K562 (cell line): Measurements from ENCODE around the gene RNF123. TPM values are rescaled to one million over a fixed set of nuclear protein-coding genes. Genes with fewer than 3 reads are reported as not detected.

ENCODE experiments used
- ATAC-seq: fragments of 200-7000 bp; cut with Tn5 transposase; 3 replicates; pipeline ENCODE4 v1.9.1; 2020; ENCODE audit warnings: moderate library complexity
- BruUV-seq: library from RNA; stranded (reverse); fragments of 400-500 nt; replicated peaks from 2 replicates; lab custom pipeline; 2021; lab: Mats Ljungman, UMichigan
- CTCF ChIA-PET: fragments of 300-600 bp; formaldehyde crosslinking; extraction: SDS; loops from one replicate; lab custom pipeline; 2021; ENCODE audit warnings: low intra/inter-chr PET ratio; lab: Yijun Ruan, JAX
- POLR2A ChIA-PET: fragments of 300-600, 350-650 bp; sonication (Branson Sonifier 250); formaldehyde crosslinking; extraction: SDS; loops from one replicate; lab custom pipeline; 2021; ENCODE audit warnings: antibody characterized with exemption, inconsistent platforms; lab: Yijun Ruan, JAX
- DNase-seq, 4 experiments: peaks; one replicate each; pipeline versions ENCODE4 v3.0.0 to v3.0.0-alpha.2; 2011 to 2018; ENCODE audit warnings: low spot score in 3 of 4, mixed read lengths in 3 of 4; ENCODE audit errors: extremely low read depth in 1 of 4
- FAIRE-seq: peaks from 2 replicates; lab custom pipeline; 2011; peaks lifted over from hg19 to GRCh38; lab: Jason Lieb, UNC
- H2AFZ ChIP-seq: 2 replicates; pipeline ENCODE4 v1.6.0; 2011; ENCODE audit warnings: low read depth, low read length, control low read depth, inconsistent platforms
- H3K27ac ChIP-seq: fragments of 200-600 bp; 3 replicates; pipeline ENCODE4 v1.8.0; 2011; ENCODE audit warnings: low read depth, mild to moderate bottlenecking, control low read depth, inconsistent platforms, low read length, moderate library complexity, mixed read lengths; ENCODE audit errors: extremely low read depth
- H3K27me3 ChIP-seq, 2 experiments: fragments of 300-600 bp in 1 of 2; 2 replicates in 1 of 2; 3 replicates in 1 of 2; pipeline versions ENCODE4 v1.6.0 to v1.8.0; 2011; ENCODE audit warnings: inconsistent platforms in 2 of 2, low read length in 2 of 2, mild to moderate bottlenecking in 1 of 2, mixed read lengths in 1 of 2, moderate library complexity in 1 of 2; ENCODE audit not compliant: control insufficient read depth in 2 of 2, insufficient read depth in 2 of 2
- H3K36me3 ChIP-seq: fragments of 300-600 bp; 3 replicates; pipeline ENCODE4 v1.8.0; 2011; ENCODE audit warnings: mild to moderate bottlenecking, low read length, inconsistent platforms; ENCODE audit not compliant: control insufficient read depth, insufficient read depth
- H3K4me1 ChIP-seq, 2 experiments: fragments of 200-600 bp in 1 of 2; replicated peaks in 1 of 2; 2 replicates in 1 of 2; 3 replicates in 1 of 2; pipeline versions ENCODE4 v1.5.1 to v1.8.0; 2011; ENCODE audit warnings: inconsistent platforms in 2 of 2, low read length in 2 of 2, mild to moderate bottlenecking in 1 of 2, mixed read lengths in 1 of 2, moderate library complexity in 1 of 2; ENCODE audit not compliant: control insufficient read depth in 2 of 2, insufficient read depth in 2 of 2
- H3K4me2 ChIP-seq: 2 replicates; pipeline ENCODE4 v1.6.1; 2011; ENCODE audit warnings: low read length, control low read depth, inconsistent platforms, mixed read lengths; ENCODE audit not compliant: insufficient read depth
- H3K4me3 ChIP-seq: fragments of 200-600 bp; sonication (generic), shearing (Covaris generic); 2 replicates; pipeline ENCODE4 v1.5.1; 2016; ENCODE audit warnings: control low read depth, inconsistent platforms
- H3K79me2 ChIP-seq: fragments of 200-600 bp; 3 replicates; pipeline ENCODE4 v1.8.0; 2011; ENCODE audit warnings: low read length, inconsistent platforms; ENCODE audit not compliant: control insufficient read depth, insufficient read depth
- H3K9ac ChIP-seq, 2 experiments: 2 replicates each; pipeline versions ENCODE4 v1.6.0 to v1.6.1; 2011; ENCODE audit warnings: low read depth in 2 of 2, low read length in 2 of 2, control low read depth in 1 of 2, inconsistent platforms in 1 of 2, mild to moderate bottlenecking in 1 of 2, mixed read lengths in 1 of 2; ENCODE audit not compliant: insufficient read depth in 1 of 2
- H3K9me1 ChIP-seq: one replicate; pipeline ENCODE4 v1.6.0; 2011; ENCODE audit warnings: inconsistent platforms, mild to moderate bottlenecking, low read length, moderate library complexity; ENCODE audit not compliant: control insufficient read depth, insufficient read depth
- H3K9me3 ChIP-seq: replicated peaks from 2 replicates; pipeline ENCODE4 v1.5.1; 2011; ENCODE audit warnings: low read depth, low read length, inconsistent platforms; ENCODE audit not compliant: control insufficient read depth, insufficient read depth
- H4K20me1 ChIP-seq: replicated peaks from 2 replicates; pipeline ENCODE4 v1.6.1; 2011; ENCODE audit warnings: low read length, inconsistent platforms, mixed read lengths; ENCODE audit not compliant: control insufficient read depth, insufficient read depth
- ATF6 ChIP-seq: sonication (generic); formaldehyde crosslinking; IDR thresholded peaks from 2 replicates; pipeline ENCODE4 v1.4.0; 2020; ENCODE audit warnings: mild to moderate bottlenecking, missing genetic modification reagents
- BCLAF1 ChIP-seq, 2 experiments: fragments of 450-650 bp in 1 of 2; IDR thresholded peaks; 2 replicates each; pipeline ENCODE4 v1.6.1; 2011 to 2017; ENCODE audit warnings: low read depth in 2 of 2, antibody characterized with exemption in 1 of 2, borderline replicate concordance in 1 of 2, low read length in 1 of 2, mild to moderate bottlenecking in 1 of 2, mixed read lengths in 1 of 2; ENCODE audit not compliant: control insufficient read depth in 1 of 2
- BHLHE40 ChIP-seq: IDR thresholded peaks from 2 replicates; pipeline ENCODE4 v1.6.1; 2011; ENCODE audit warnings: low read length, improper control_type of control experiment
- ERF ChIP-seq: fragments of 450-650 bp; formaldehyde crosslinking; IDR thresholded peaks from 2 replicates; pipeline ENCODE4 v1.4.0; 2020; ENCODE audit warnings: mild to moderate bottlenecking, mixed read lengths
- RAD21 ChIP-seq, 2 experiments: fragments of 250-450 bp in 1 of 2; fragments of 450-650 bp in 1 of 2; sonication (Bioruptor Pico) in 1 of 2; formaldehyde crosslinking in 1 of 2; IDR thresholded peaks in 1 of 2; conservative IDR thresholded peaks in 1 of 2; 2 replicates each; pipeline versions ENCODE4 v1.4.0 to v1.8.0; 2020 to 2022; ENCODE audit warnings: mild to moderate bottlenecking in 2 of 2, moderate library complexity in 1 of 2
- RB1 ChIP-seq: fragments of 450-650 bp; IDR thresholded peaks from 2 replicates; pipeline ENCODE4 v1.6.1; 2017; ENCODE audit warnings: low read depth, mild to moderate bottlenecking
- STAG1 ChIP-seq: sonication (generic); formaldehyde crosslinking; IDR thresholded peaks from 2 replicates; pipeline ENCODE4 v1.5.0; 2020; ENCODE audit warnings: missing genetic modification reagents, borderline replicate concordance
- ZBTB8A ChIP-seq: fragments of 450-650 bp; IDR thresholded peaks from 2 replicates; pipeline ENCODE4 v1.6.1; 2018; ENCODE audit warnings: mild to moderate bottlenecking, moderate library complexity; ENCODE audit not compliant: partially characterized antibody
- ZNF12 ChIP-seq: sonication (generic); formaldehyde crosslinking; IDR thresholded peaks from 2 replicates; pipeline ENCODE4 v1.4.0; 2020; ENCODE audit warnings: mild to moderate bottlenecking, missing genetic modification reagents
- ZNF740 ChIP-seq, 3 experiments: fragments of 200-800 bp in 1 of 3; sonication (Bioruptor generic) in 1 of 3; sonication (generic) in 1 of 3; formaldehyde crosslinking in 1 of 3; IDR thresholded peaks; 2 replicates each; pipeline versions ENCODE4 v1.6.1 to v1.8.0; 2016 to 2022; ENCODE audit warnings: mild to moderate bottlenecking in 2 of 3, missing compliant biosample characterization in 2 of 3, missing genetic modification characterization in 2 of 3, missing genetic modification reagents in 1 of 3
- WGBS: fragments of 100-300 bp; shearing (Covaris generic); methylation state at CpG from one replicate; pipeline ENCODE4 v1.1.6; 2016; ENCODE audit warnings: low coverage, mixed read lengths; ENCODE audit not compliant: insufficient coverage; ENCODE audit errors: missing lambda C conversion rate; 5-methylcytosine and 5-hydroxymethylcytosine counted together
- in situ Hi-C: fragments of 300-500 bp; cut with MboI; formaldehyde crosslinking; loops from 4 replicates; pipeline ENCODE4 v1.15.0; 2018; ENCODE audit warnings: inconsistent platforms, mixed read lengths
- intact Hi-C: fragments of 100-400 bp; cut with micrococcal nuclease; formaldehyde crosslinking; loops from 2 replicates; pipeline ENCODE4 v1.14.2; 2022
- polyA plus RNA-seq, 8 experiments: library from polyadenylated mRNA; depleted of rRNA in 4 of 8; stranded (reverse) in 5 of 8; unstranded in 3 of 8; fragments of >200 nt; fragmentation: Nextera tagmentation in 2 of 8; fragmentation: Illumina TruSeq in 1 of 8; extraction: Ambion mirVana in 2 of 8; extraction: Trizol in 1 of 8; gene quantifications; 2 replicates each; pipeline versions ENCODE4 v1.2.1 to v1.2.3, GENCODE V29; 2011 to 2014; ENCODE audit warnings: inconsistent platforms in 1 of 8, missing spikeins in 1 of 8
- total RNA-seq, 7 experiments: library from RNA; depleted of rRNA in 6 of 7; stranded (reverse); fragments of >200 nt in 6 of 7; fragmentation: Illumina TruSeq in 2 of 7; extraction: Trizol in 2 of 7; gene quantifications; 2 replicates each; pipeline versions ENCODE4 v1.2.1 to v1.2.3, GENCODE V29; 2011 to 2021; ENCODE audit warnings: low replicate concordance in 1 of 7

RNF123 gene
- total and polyA plus RNA-seq, 9 of the 15 experiments (the other 6 are each of a cell fraction or from before 2014, with no cell fraction given) = 8.7 to 53.1 (median 17.5) TPM

- H3K36me3 ChIP-seq = no peaks in the 10 kb centered on the region
- H3K4me3 ChIP-seq = no peak overlapping the region
- in situ Hi-C loops = no loop called here
- no peaks in the 10 kb centered on the region for H3K27me3 ChIP-seq
- ChIA-PET CTCF (no interaction called here), POLR2A (interaction anchor here (0.6 to 0.7 kb wide), 2 partner anchors 16 to 21 kb away, joined by 3 to 4 read pairs; no protein-coding TSS in a partner anchor)
- DNase-seq (peak in 3 of 4 experiments; percentile 19 to 28 (median 21)), ATAC-seq (peak; percentile 83), FAIRE-seq (no peak)
- intact Hi-C loops = no loop called here
- WGBS = 40% methylated on average over 12 of the region's 18 CpGs
- H3K27ac ChIP-seq = no peak overlapping the region
- no peaks in the 10 kb centered on the region for H3K9me3 ChIP-seq
- no peak overlapping the region for H3K4me2 ChIP-seq
- H3K4me1 ChIP-seq = peaks cover 0 to 32% of the 10 kb centered on the region in 2 experiments; a peak in 2 of 5 replicates
- no peaks in the 10 kb centered on the region for H4K20me1 ChIP-seq
- no peaks in the 10 kb centered on the region for H3K79me2 ChIP-seq
- H3K9ac ChIP-seq = no peak overlapping the region
- no peak overlapping the region for H2AFZ ChIP-seq
- H3K9me1 ChIP-seq = no peaks in the 10 kb centered on the region
- no TSS peak for BruUV-seq
- TF ChIP-seq ZBTB8A (no peak), STAG1 (CRISPR knock-in tag) (peak; percentile 50; the same call in 1 of the 2 replicates), ERF (no peak), ZNF740 (CRISPR knock-in tag; IDR thresholded peaks at IDR 0.05) (peak; percentile 87; the same call in 1 of the 2 replicates), ZNF740 (tag; IDR thresholded peaks at IDR 0.05) (no peak), BCLAF1 (IDR thresholded peaks at IDR 0.05; ENCODE audit: borderline replicate concordance in 1 of 2, control insufficient read depth in 1 of 2, low read depth in 2 of 2, low read length in 1 of 2) (no peak), RAD21 (CRISPR knock-in tag; conservative IDR thresholded peaks at IDR 0.05 in 1 of 2, IDR thresholded peaks at IDR 0.05 in 1 of 2) (peak in 1 of 2 experiments; percentile 63; a peak in 2 of 4 replicates), ZNF12 (CRISPR knock-in tag) (no peak), ATF6 (CRISPR knock-in tag) (no peak), BHLHE40 (no peak), RB1 (0 out of 2 replicates have a peak, but pooled peaks have one; percentile 16)
These were observed 32.7 kb upstream of the RNF123 start for GRCh38 chr3:49656541-49657112.
